ENCODE data around the gene GARS1. TPM values are rescaled to one million over a fixed set of nuclear protein-coding genes. Genes with fewer than 3 reads are reported as not detected.
A peak's percentile ranks its signal among the peaks of the same experiment; 100 is the strongest.

The GARS1 gene
- total and polyA plus RNA-seq, 9 of the 15 experiments (the other 6 are each of a cell fraction or from before 2014, with no cell fraction given): 142 to 769 (median 272) TPM

- TF ChIP-seq ATF2 (CRISPR knock-in tag; IDR thresholded peaks at IDR 0.05) (peak; percentile 57; the same call in 1 of the 2 replicates), HMGN3 (IDR thresholded peaks at IDR 0.05; ENCODE audit: borderline replicate concordance, extremely low read depth, insufficient read length, low read depth, low read length) (no peak), MITF (IDR thresholded peaks at IDR 0.05) (no peak), SMARCA4 (IDR thresholded peaks at IDR 0.05) (no peak), ZNF224 (CRISPR knock-in tag; IDR thresholded peaks at IDR 0.05) (peak; percentile 91; the same call in 1 of the 2 replicates), KDM4B (IDR thresholded peaks at IDR 0.05; ENCODE audit: borderline replicate concordance in 2 of 2, low read depth in 1 of 2) (no peak; a peak in 2 of 4 replicates), EZH2 (IDR thresholded peaks at IDR 0.05; ENCODE audit: borderline replicate concordance, low read depth, low read length) (no peak), RBM15 (IDR thresholded peaks at IDR 0.05; ENCODE audit: insufficient read depth, low read length) (no peak), TFAP4 (CRISPR knock-in tag; IDR thresholded peaks at IDR 0.05; ENCODE audit: borderline replicate concordance) (peak; percentile 66; the same call in 1 of the 2 replicates), PHB (CRISPR knock-in tag; IDR thresholded peaks at IDR 0.05) (no peak), KAT7 (CRISPR knock-in tag; IDR thresholded peaks at IDR 0.05; ENCODE audit: borderline replicate concordance) (no peak), POLR2H (tag; IDR thresholded peaks at IDR 0.05; ENCODE audit: low read depth) (no peak), HNRNPUL1 (IDR thresholded peaks at IDR 0.05; ENCODE audit: low read length) (no peak), PYGO2 (tag; IDR thresholded peaks at IDR 0.05) (no peak), YY1 (IDR thresholded peaks at IDR 0.05; ENCODE audit: borderline replicate concordance in 1 of 3, control insufficient read depth in 1 of 3, extremely low read depth in 1 of 3, insufficient read depth in 3 of 3, insufficient read length in 1 of 3, insufficient replicate concordance in 2 of 3, low read depth in 1 of 3, low read length in 2 of 3) (peak in 2 of 3 experiments; percentile 11 to 76), KDM2B (CRISPR knock-in tag; IDR thresholded peaks at IDR 0.05) (no peak)
- TF ChIP-seq, protein P1, sequence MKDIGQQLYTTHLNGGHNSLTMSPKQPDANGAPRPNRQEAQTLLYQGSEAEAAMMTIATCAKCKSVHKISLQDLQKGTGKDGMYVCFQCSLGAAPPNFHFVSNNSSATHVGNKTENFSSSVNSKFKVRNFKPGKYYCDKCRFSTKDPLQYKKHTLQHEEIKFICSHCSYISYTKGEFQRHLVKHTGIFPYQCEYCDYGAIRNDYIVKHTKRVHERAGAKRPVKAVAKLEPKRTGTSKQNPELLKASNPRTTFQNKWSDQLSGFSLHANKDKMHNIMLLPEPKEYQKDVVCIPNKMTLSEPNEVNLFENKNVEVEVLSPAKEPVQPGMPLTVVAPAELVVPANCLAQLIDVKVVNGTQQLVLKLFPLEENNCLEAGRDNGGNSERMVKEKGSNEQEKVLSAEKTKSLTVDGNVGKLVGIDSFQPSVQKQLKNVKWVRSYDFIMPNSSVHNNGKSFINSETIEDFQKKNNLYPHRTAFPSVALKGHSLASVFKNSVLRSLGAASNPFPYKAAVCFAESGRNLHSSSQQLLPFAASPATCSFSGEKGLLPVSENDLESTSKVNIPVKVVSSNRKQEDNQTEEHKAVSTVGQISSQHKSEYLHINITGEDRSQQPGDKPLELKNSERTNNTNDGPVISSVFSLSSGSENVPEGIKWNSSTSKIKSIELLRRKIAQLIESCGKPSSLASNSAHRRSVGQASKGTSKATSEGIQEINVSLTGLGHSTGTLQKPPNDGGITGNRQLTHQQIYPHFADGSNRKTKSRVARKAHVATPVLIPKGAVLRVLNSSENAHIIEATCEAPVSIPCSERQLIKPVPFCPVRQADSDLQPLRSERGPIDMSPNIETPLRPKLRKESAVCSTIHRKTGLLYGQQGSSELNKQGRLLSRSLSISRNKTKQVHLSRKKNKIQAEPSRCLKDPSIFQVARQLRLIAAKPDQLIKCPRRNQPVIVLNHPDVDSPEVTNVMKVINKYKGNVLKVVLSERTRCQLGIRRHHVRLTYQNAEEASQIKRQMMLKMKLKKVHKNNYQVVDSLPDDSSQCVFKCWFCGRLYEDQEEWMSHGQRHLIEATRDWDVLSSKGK (CRISPR knock-in tag; IDR thresholded peaks at IDR 0.05): no peak
- TF ChIP-seq, protein P2, sequence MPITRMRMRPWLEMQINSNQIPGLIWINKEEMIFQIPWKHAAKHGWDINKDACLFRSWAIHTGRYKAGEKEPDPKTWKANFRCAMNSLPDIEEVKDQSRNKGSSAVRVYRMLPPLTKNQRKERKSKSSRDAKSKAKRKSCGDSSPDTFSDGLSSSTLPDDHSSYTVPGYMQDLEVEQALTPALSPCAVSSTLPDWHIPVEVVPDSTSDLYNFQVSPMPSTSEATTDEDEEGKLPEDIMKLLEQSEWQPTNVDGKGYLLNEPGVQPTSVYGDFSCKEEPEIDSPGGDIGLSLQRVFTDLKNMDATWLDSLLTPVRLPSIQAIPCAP (CRISPR knock-in tag; IDR thresholded peaks at IDR 0.05; ENCODE audit: borderline replicate concordance): peak; percentile 91; the same call in 1 of the 2 replicates
These were observed 77.3 kb downstream of the GARS1 start (continued) for GRCh38 chr7:30671793-30672465.
